Measurements from ENCODE around the gene IL1RN. TPM values are rescaled to one million over a fixed set of nuclear protein-coding genes. Genes with fewer than 3 reads are reported as not detected.

The IL1RN gene
- total and polyA plus RNA-seq, 2 of the 13 experiments (the other 11 are each of a cell fraction or from before 2014, with no cell fraction given), result 21.2 to 101 TPM

GRCh38 chr2:113156278-113157117 is 29.1 kb downstream of the IL1RN start (continued):
- TF ChIP-seq RNF219 (CRISPR knock-in tag; IDR thresholded peaks at IDR 0.05) (no peak), ZNF382 (CRISPR knock-in tag; IDR thresholded peaks at IDR 0.05; ENCODE audit: borderline replicate concordance) (no peak), GPBP1L1 (CRISPR knock-in tag; IDR thresholded peaks at IDR 0.05) (no peak), ZBTB37 (CRISPR knock-in tag; IDR thresholded peaks at IDR 0.05) (no peak), HOXA7 (CRISPR knock-in tag; IDR thresholded peaks at IDR 0.05) (no peak), ZNF652 (CRISPR knock-in tag; IDR thresholded peaks at IDR 0.05; ENCODE audit: borderline replicate concordance, low read depth) (no peak), REL (CRISPR knock-in tag; conservative IDR thresholded peaks at IDR 0.05) (no peak), PRPF4 (IDR thresholded peaks at IDR 0.05; ENCODE audit: low read depth, low read length, poor library complexity, severe bottlenecking) (no peak), ZNF766 (CRISPR knock-in tag; IDR thresholded peaks at IDR 0.05; ENCODE audit: borderline replicate concordance) (no peak), ATF1 (CRISPR knock-in tag; IDR thresholded peaks at IDR 0.05) (no peak), SIX1 (CRISPR knock-in tag; IDR thresholded peaks at IDR 0.05; ENCODE audit: borderline replicate concordance) (peak; percentile 99), FOSL1 (CRISPR knock-in tag; IDR thresholded peaks at IDR 0.05; ENCODE audit: borderline replicate concordance) (no peak), ZFY (CRISPR knock-in tag; IDR thresholded peaks at IDR 0.05) (no peak), ZNF713 (CRISPR knock-in tag; IDR thresholded peaks at IDR 0.05) (no peak), ATF7 (IDR thresholded peaks at IDR 0.05) (no peak), ATF7 (CRISPR knock-in tag; IDR thresholded peaks at IDR 0.05) (no peak), DMAP1 (CRISPR knock-in tag; IDR thresholded peaks at IDR 0.05) (no peak), PBX3 (CRISPR knock-in tag; IDR thresholded peaks at IDR 0.05; ENCODE audit: borderline replicate concordance) (no peak), ZKSCAN8 (CRISPR knock-in tag; IDR thresholded peaks at IDR 0.05; ENCODE audit: borderline replicate concordance) (no peak; the same call in 1 of the 2 replicates)
- TF ChIP-seq, protein P1, sequence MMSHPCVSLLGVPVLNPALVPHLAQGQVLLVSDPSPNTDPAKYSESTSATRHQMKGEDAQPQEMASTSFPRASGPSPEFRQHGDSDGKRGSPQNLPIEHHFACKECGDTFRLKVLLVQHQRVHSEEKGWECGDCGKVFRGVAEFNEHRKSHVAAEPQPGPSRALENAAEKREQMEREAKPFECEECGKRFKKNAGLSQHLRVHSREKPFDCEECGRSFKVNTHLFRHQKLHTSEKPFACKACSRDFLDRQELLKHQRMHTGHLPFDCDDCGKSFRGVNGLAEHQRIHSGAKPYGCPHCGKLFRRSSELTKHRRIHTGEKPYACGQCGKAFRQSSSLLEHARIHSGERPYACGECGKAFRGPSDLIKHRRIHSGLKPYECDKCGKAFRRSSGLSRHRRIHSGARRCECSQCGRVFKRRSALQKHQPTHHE (CRISPR knock-in tag; IDR thresholded peaks at IDR 0.05; ENCODE audit: borderline replicate concordance), result 0 out of 2 replicates have a peak, but pooled peaks have one; percentile 19
- TF ChIP-seq, protein P2, sequence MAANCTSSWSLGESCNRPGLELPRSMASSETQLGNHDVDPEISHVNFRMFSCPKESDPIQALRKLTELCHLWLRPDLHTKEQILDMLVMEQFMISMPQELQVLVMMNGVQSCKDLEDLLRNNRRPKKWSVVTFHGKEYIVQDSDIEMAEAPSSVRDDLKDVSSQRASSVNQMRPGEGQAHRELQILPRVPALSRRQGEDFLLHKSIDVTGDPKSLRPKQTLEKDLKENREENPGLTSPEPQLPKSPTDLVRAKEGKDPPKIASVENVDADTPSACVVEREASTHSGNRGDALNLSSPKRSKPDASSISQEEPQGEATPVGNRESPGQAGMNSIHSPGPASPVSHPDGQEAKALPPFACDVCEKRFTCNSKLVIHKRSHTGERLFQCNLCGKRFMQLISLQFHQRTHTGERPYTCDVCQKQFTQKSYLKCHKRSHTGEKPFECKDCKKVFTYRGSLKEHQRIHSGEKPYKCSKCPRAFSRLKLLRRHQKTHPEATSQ (CRISPR knock-in tag; IDR thresholded peaks at IDR 0.05; ENCODE audit: borderline replicate concordance), result peak; percentile 55; the same call in 1 of the 2 replicates
